Osteoblast (primary cell): ENCODE measurements around the gene MISP3. TPM values are rescaled to one million over a fixed set of nuclear protein-coding genes. Genes with fewer than 3 reads are reported as not detected.
A peak's percentile ranks its signal among the peaks of the same experiment; 100 is the strongest.

Experiments used
- DNase-seq: peaks from one replicate; pipeline ENCODE4 v3.0.0; 2011; ENCODE audit warnings: low spot score, mixed read lengths; ENCODE audit not compliant: insufficient read length; ENCODE audit errors: missing footprints
- H2AFZ ChIP-seq: 2 replicates; pipeline ENCODE4 v1.6.0; 2011; ENCODE audit warnings: mild to moderate bottlenecking, low read length
- H3K27ac ChIP-seq: 2 replicates; pipeline ENCODE4 v1.5.1; 2011; ENCODE audit warnings: mild to moderate bottlenecking, low read depth, low read length, moderate library complexity
- H3K27me3 ChIP-seq: 2 replicates; pipeline ENCODE4 v1.6.0; 2012; ENCODE audit warnings: mild to moderate bottlenecking, control low read depth, inconsistent platforms, low read length, moderate library complexity; ENCODE audit not compliant: insufficient read depth
- H3K36me3 ChIP-seq: 2 replicates; pipeline ENCODE4 v1.5.1; 2011; ENCODE audit warnings: mild to moderate bottlenecking, low read length, control low read depth, moderate library complexity; ENCODE audit not compliant: insufficient read depth
- H3K4me1 ChIP-seq: 2 replicates; pipeline ENCODE4 v1.5.1; 2011; ENCODE audit warnings: mild to moderate bottlenecking, low read length, control low read depth, moderate library complexity; ENCODE audit not compliant: insufficient read depth
- H3K4me2 ChIP-seq: 2 replicates; pipeline ENCODE4 v1.6.0; 2011; ENCODE audit warnings: mild to moderate bottlenecking, low read length; ENCODE audit not compliant: insufficient read depth
- H3K4me3 ChIP-seq: fragments of 200-600 bp; sonication (generic); 3 replicates; pipeline ENCODE4 v1.5.1; 2012; ENCODE audit warnings: mild to moderate bottlenecking, low read length, inconsistent platforms; ENCODE audit not compliant: insufficient read depth
- H3K79me2 ChIP-seq: 2 replicates; pipeline ENCODE4 v1.6.0; 2012; ENCODE audit warnings: mild to moderate bottlenecking, low read length, control low read depth, inconsistent platforms; ENCODE audit not compliant: insufficient read depth
- H3K9me3 ChIP-seq: 2 replicates; pipeline ENCODE4 v1.5.1; 2011; ENCODE audit warnings: low read depth, low read length, control low read depth
- H4K20me1 ChIP-seq: 2 replicates; pipeline ENCODE4 v1.6.0; 2012; ENCODE audit warnings: mild to moderate bottlenecking, low read length, control low read depth; ENCODE audit not compliant: insufficient read depth
- CTCF ChIP-seq: IDR thresholded peaks from 2 replicates; pipeline ENCODE4 v1.5.1; 2011; ENCODE audit warnings: mild to moderate bottlenecking, low read depth, low read length, moderate library complexity; ENCODE audit errors: extremely low read depth
- total RNA-seq: library from RNA; depleted of rRNA; stranded (reverse); fragments of >200 nt; gene quantifications from 2 replicates; pipeline ENCODE4 v1.2.3, GENCODE V29; 2012

The MISP3 gene
- total RNA-seq, 1 donor, result 1.1 TPM

GRCh38 chr19:14058182-14059092 lies 14.1 kb upstream of the MISP3 start:
- Histone ChIP-seq H3K4me1 (no peaks in the 10 kb centered on the region), H3K27me3 (peaks cover 18% of the 10 kb centered on the region), H3K4me2 (peak overlapping the region; percentile 51), H4K20me1 (no peaks in the 10 kb centered on the region), H3K36me3 (no peaks in the 10 kb centered on the region), H2AFZ (no peak overlapping the region), H3K27ac (no peak overlapping the region), H3K79me2 (no peaks in the 10 kb centered on the region), H3K9me3 (no peaks in the 10 kb centered on the region), H3K4me3 (no peak overlapping the region)
- peak; percentile 58 for DNase-seq
- no peak for TF ChIP-seq CTCF

GRCh38 chr19:14059093-14059480 lies 13.5 kb upstream of the MISP3 start:
- Histone ChIP-seq H3K4me1 (no peaks in the 10 kb centered on the region), H3K79me2 (no peaks in the 10 kb centered on the region), H3K4me2 (no peak overlapping the region), H3K36me3 (no peaks in the 10 kb centered on the region), H4K20me1 (no peaks in the 10 kb centered on the region), H3K27ac (no peak overlapping the region), H3K9me3 (no peaks in the 10 kb centered on the region), H2AFZ (no peak overlapping the region), H3K4me3 (no peak overlapping the region), H3K27me3 (peaks cover 18% of the 10 kb centered on the region)
- DNase-seq, result peak; percentile 85
- peak; percentile 63 for TF ChIP-seq CTCF

- Histone ChIP-seq H3K36me3 (no peaks in the 10 kb centered on the region), H3K79me2 (no peaks in the 10 kb centered on the region), H3K4me2 (no peak overlapping the region), H3K27ac (no peak overlapping the region), H3K4me3 (no peak overlapping the region), H3K4me1 (no peaks in the 10 kb centered on the region), H2AFZ (no peak overlapping the region), H3K27me3 (peaks cover 18% of the 10 kb centered on the region), H3K9me3 (no peaks in the 10 kb centered on the region), H4K20me1 (no peaks in the 10 kb centered on the region)
- peak; percentile 64 for DNase-seq
- no peak for TF ChIP-seq CTCF
Observed at GRCh38 chr19:14059652-14060155, 12.9 kb upstream of the MISP3 start.

GRCh38 chr19:14061081-14061749 lies 11.4 kb upstream of the MISP3 start:
- H3K27me3 ChIP-seq, result peaks cover 18% of the 10 kb centered on the region
- no peak overlapping the region for H2AFZ ChIP-seq
- H3K79me2 ChIP-seq, result no peaks in the 10 kb centered on the region
- no peaks in the 10 kb centered on the region for H3K4me1 ChIP-seq
- no peak overlapping the region for H3K4me3 ChIP-seq
- H3K36me3 ChIP-seq, result no peaks in the 10 kb centered on the region
- no peak for TF ChIP-seq CTCF
- H3K27ac ChIP-seq, result no peak overlapping the region
- no peaks in the 10 kb centered on the region for H3K9me3 ChIP-seq
- peak; percentile 48 for DNase-seq
- no peak overlapping the region for H3K4me2 ChIP-seq
- H4K20me1 ChIP-seq, result no peaks in the 10 kb centered on the region
